Measurements from ENCODE around the gene CLEC4E.

- TF ChIP-seq CTCF (IDR thresholded peaks at IDR 0.05; ENCODE audit: low read depth, low read length), result no peak
- TF ChIP-seq EZH2phosphoT487 (IDR thresholded peaks at IDR 0.05; ENCODE audit: low read depth), result no peak
Measured at GRCh38 chr12:8547645-8548044, 6.9 kb upstream of the CLEC4E start.

All from OCI-LY3 (cell line).